H9 (cell line): ENCODE measurements around the gene MAL. TPM values are rescaled to one million over a fixed set of nuclear protein-coding genes. Genes with fewer than 3 reads are reported as not detected.

Source experiments
- DNase-seq: peaks from one replicate; pipeline ENCODE4 v3.0.0-alpha.2; 2017
- H2AFZ ChIP-seq: one replicate; pipeline ENCODE4 v1.6.1; 2013; ENCODE audit warnings: mild to moderate bottlenecking, low read length, control low read depth, moderate library complexity
- H2AK5ac ChIP-seq: 2 replicates; pipeline ENCODE4 v1.6.1; 2013; ENCODE audit warnings: low read length, control low read depth, mixed read lengths; ENCODE audit not compliant: insufficient read length
- H2BK120ac ChIP-seq: one replicate; pipeline ENCODE4 v1.6.1; 2013; ENCODE audit warnings: low read depth, mild to moderate bottlenecking, low read length, control low read depth, inconsistent platforms; ENCODE audit not compliant: poor library complexity, severe bottlenecking
- H2BK12ac ChIP-seq: 2 replicates; pipeline ENCODE4 v1.6.1; 2013; ENCODE audit warnings: low read length, control low read depth, mixed read lengths, low read depth; ENCODE audit not compliant: insufficient read length
- H2BK15ac ChIP-seq: 2 replicates; pipeline ENCODE4 v1.6.1; 2013; ENCODE audit warnings: low read depth, low read length, control low read depth
- H2BK20ac ChIP-seq: one replicate; pipeline ENCODE4 v1.6.1; 2013; ENCODE audit warnings: low read depth, mild to moderate bottlenecking, low read length, control low read depth, inconsistent platforms; ENCODE audit not compliant: poor library complexity, severe bottlenecking
- H2BK5ac ChIP-seq: 2 replicates; pipeline ENCODE4 v1.6.1; 2013; ENCODE audit warnings: low read length, control low read depth, mixed read lengths; ENCODE audit not compliant: insufficient read length
- H3K14ac ChIP-seq: 2 replicates; pipeline ENCODE4 v1.6.1; 2013; ENCODE audit warnings: low read length, control low read depth; ENCODE audit not compliant: insufficient read depth
- H3K18ac ChIP-seq: 2 replicates; pipeline ENCODE4 v1.6.1; 2013; ENCODE audit warnings: low read depth, mild to moderate bottlenecking, mixed read lengths, low read length, control low read depth; ENCODE audit not compliant: insufficient read length
- H3K23ac ChIP-seq: 2 replicates; pipeline ENCODE4 v1.6.1; 2013; ENCODE audit warnings: low read length, control low read depth, mixed read lengths, low read depth; ENCODE audit not compliant: insufficient read length
- H3K23me2 ChIP-seq: 2 replicates; pipeline ENCODE4 v1.6.1; 2013; ENCODE audit warnings: low read depth, mild to moderate bottlenecking, mixed read lengths, low read length, control low read depth; ENCODE audit not compliant: insufficient read length, poor library complexity, severe bottlenecking
- H3K27ac ChIP-seq: 2 replicates; pipeline ENCODE4 v1.5.1; 2013; ENCODE audit warnings: low read length, control low read depth, mixed read lengths, low read depth; ENCODE audit not compliant: insufficient read length
- H3K27me3 ChIP-seq: 2 replicates; pipeline ENCODE4 v1.6.1; 2013; ENCODE audit warnings: low read length, control low read depth, inconsistent platforms; ENCODE audit not compliant: insufficient read depth
- H3K4ac ChIP-seq: 2 replicates; pipeline ENCODE4 v1.6.1; 2013; ENCODE audit warnings: low read depth, mild to moderate bottlenecking, control low read depth, inconsistent platforms, low read length, moderate library complexity
- H3K4me1 ChIP-seq: 2 replicates; pipeline ENCODE4 v1.6.1; 2013; ENCODE audit warnings: low read length, control low read depth, inconsistent platforms; ENCODE audit not compliant: insufficient read depth
- H3K4me2 ChIP-seq: 2 replicates; pipeline ENCODE4 v1.6.1; 2013; ENCODE audit warnings: low read length, control low read depth, mixed read lengths; ENCODE audit not compliant: insufficient read length, insufficient read depth
- H3K56ac ChIP-seq: 2 replicates; pipeline ENCODE4 v1.6.1; 2013; ENCODE audit warnings: low read depth, mild to moderate bottlenecking, mixed read lengths, low read length, control low read depth; ENCODE audit not compliant: insufficient read length
- H3K79me1 ChIP-seq: 2 replicates; pipeline ENCODE4 v1.6.1; 2013; ENCODE audit warnings: low read depth, mild to moderate bottlenecking, moderate library complexity, low read length, control low read depth, inconsistent platforms; ENCODE audit not compliant: insufficient read depth, poor library complexity, severe bottlenecking
- H3K79me2 ChIP-seq: 2 replicates; pipeline ENCODE4 v1.6.1; 2013; ENCODE audit warnings: low read length, control low read depth, inconsistent platforms; ENCODE audit not compliant: insufficient read depth
- H3K9ac ChIP-seq: 2 replicates; pipeline ENCODE4 v1.6.1; 2013; ENCODE audit warnings: low read length, control low read depth, mixed read lengths; ENCODE audit not compliant: insufficient read length; ENCODE audit errors: extremely low read depth
- H3K9me3 ChIP-seq: one replicate; pipeline ENCODE4 v1.6.1; 2013; ENCODE audit warnings: low read depth, low read length, inconsistent platforms; ENCODE audit not compliant: control insufficient read depth
- H3T11ph ChIP-seq: one replicate; pipeline ENCODE4 v1.6.1; 2013; ENCODE audit warnings: mild to moderate bottlenecking, low read length, control low read depth, inconsistent platforms
- H4K20me1 ChIP-seq: one replicate; pipeline ENCODE4 v1.6.1; 2013; ENCODE audit not compliant: control insufficient read depth, insufficient read length, insufficient read depth
- H4K5ac ChIP-seq: 2 replicates; pipeline ENCODE4 v1.6.1; 2013; ENCODE audit warnings: low read depth, mild to moderate bottlenecking, mixed read lengths, low read length, control low read depth; ENCODE audit not compliant: insufficient read length
- H4K8ac ChIP-seq: replicated peaks from 2 replicates; pipeline ENCODE4 v1.6.1; 2013; ENCODE audit warnings: low read length, control low read depth, mixed read lengths, low read depth; ENCODE audit not compliant: insufficient read length
- H4K91ac ChIP-seq: 2 replicates; pipeline ENCODE4 v1.6.1; 2013; ENCODE audit warnings: low read depth, mild to moderate bottlenecking, moderate library complexity, mixed read lengths, low read length, control low read depth; ENCODE audit not compliant: insufficient read length
- H3K27ac Mint-ChIP-seq, 3 experiments: 2 replicates in 2 of 3; 3 replicates in 1 of 3; pipeline ENCODE4 v1.8.0; 2020 to 2021; ENCODE audit warnings: mixed read lengths in 3 of 3, mild to moderate bottlenecking in 1 of 3, moderate library complexity in 1 of 3
- H3K27me3 Mint-ChIP-seq: 2 replicates; pipeline ENCODE4 v1.8.0; 2021; ENCODE audit warnings: low read depth, mild to moderate bottlenecking, moderate library complexity, mixed read lengths
- H3K36me3 Mint-ChIP-seq, 3 experiments: 2 replicates in 2 of 3; 3 replicates in 1 of 3; pipeline ENCODE4 v1.8.0; 2020 to 2021; ENCODE audit warnings: low read depth in 3 of 3, mixed read lengths in 3 of 3; ENCODE audit not compliant: insufficient read depth in 1 of 3
- H3K4me1 Mint-ChIP-seq, 2 experiments: 2 replicates each; pipeline ENCODE4 v1.8.0; 2020; ENCODE audit warnings: mixed read lengths in 2 of 2
- H3K4me3 Mint-ChIP-seq, 2 experiments: 2 replicates in 1 of 2; 3 replicates in 1 of 2; pipeline ENCODE4 v1.8.0; 2020 to 2021; ENCODE audit warnings: mild to moderate bottlenecking in 2 of 2, mixed read lengths in 2 of 2, moderate library complexity in 1 of 2
- H3K9me3 Mint-ChIP-seq, 2 experiments: 2 replicates in 1 of 2; 3 replicates in 1 of 2; pipeline ENCODE4 v1.8.0; 2020; ENCODE audit warnings: mild to moderate bottlenecking in 2 of 2, mixed read lengths in 2 of 2, moderate library complexity in 1 of 2
- CTCF ChIP-seq: fragments of 200-600 bp; sonication (generic); conservative IDR thresholded peaks from 3 replicates; pipeline ENCODE4 v1.8.0; 2021; ENCODE audit warnings: antibody characterized with exemption, mild to moderate bottlenecking
- total RNA-seq: library from RNA; stranded (reverse); gene quantifications from 2 replicates; pipeline ENCODE4 v1.2.1, GENCODE V29; 2021

Gene MAL
- total RNA-seq, 1 experiment from 2014 or later = not detected

GRCh38 chr2:94990956-94991355 is 34.6 kb upstream of the MAL start:
- no peak overlapping the region for H3K56ac ChIP-seq
- H2BK5ac ChIP-seq = no peak overlapping the region
- H2BK120ac ChIP-seq = no peak overlapping the region
- H2BK12ac ChIP-seq = no peak overlapping the region
- Mint-ChIP-seq H3K9me3 (no peaks in the 10 kb centered on the region), H3K4me1 (0 out of 4 replicates have a peak, but pooled peaks cover 0 to under 1% of the 10 kb centered on the region in 2 experiments), H3K27me3 (peaks cover 81% of the 10 kb centered on the region), H3K36me3 (no peaks in the 10 kb centered on the region), H3K27ac (peak overlapping the region in 1 of 3 experiments; percentile 81; a peak in 2 of 7 replicates), H3K4me3 (no peak overlapping the region)
- H3K4ac ChIP-seq = no peak overlapping the region
- H3K9me3 ChIP-seq = no peaks in the 10 kb centered on the region
- H2AFZ ChIP-seq = no peak overlapping the region
- H3K4me1 ChIP-seq = no peaks in the 10 kb centered on the region
- no peak overlapping the region for H4K91ac ChIP-seq
- no peak overlapping the region for H2BK15ac ChIP-seq
- no peaks in the 10 kb centered on the region for H4K20me1 ChIP-seq
- TF ChIP-seq CTCF = no peak
- no peak overlapping the region for H3K9ac ChIP-seq
- no peak overlapping the region for H2AK5ac ChIP-seq
- no peak overlapping the region for H3K14ac ChIP-seq
- H4K8ac ChIP-seq = no peak overlapping the region
- H2BK20ac ChIP-seq = no peak overlapping the region
- H3K18ac ChIP-seq = no peak overlapping the region
- no peaks in the 10 kb centered on the region for H3K79me1 ChIP-seq
- H3K4me2 ChIP-seq = no peak overlapping the region
- no peak overlapping the region for H3K23ac ChIP-seq
- H4K5ac ChIP-seq = no peak overlapping the region
- H3K79me2 ChIP-seq = no peaks in the 10 kb centered on the region
- H3K27ac ChIP-seq = no peak overlapping the region
- no peak for DNase-seq
- H3K27me3 ChIP-seq = no peaks in the 10 kb centered on the region
- no peak overlapping the region for H3T11ph ChIP-seq
- no peaks in the 10 kb centered on the region for H3K23me2 ChIP-seq
